Thoracic aorta (tissue), 2 donors: Measurements from ENCODE around the gene NOTCH1. TPM values are rescaled to one million over a fixed set of nuclear protein-coding genes. Genes with fewer than 3 reads are reported as not detected.

Experiments
- ATAC-seq: fragments of 150-250 bp; one replicate; pipeline ENCODE4 v1.8.0; 2017; ENCODE audit warnings: low read depth; ENCODE audit not compliant: insufficient number of reproducible peaks, low FRiP score
- DNase-seq: peaks from one replicate; pipeline ENCODE4 v3.0.0-alpha.2; 2020; ENCODE audit warnings: low spot score
- H3K27ac ChIP-seq, 2 donors: fragments of 200-600 bp; sonication (generic); 1 replicate in 1 of 2; 2 replicates in 1 of 2; pipeline ENCODE4 v1.5.1; 2016; ENCODE audit warnings: mild to moderate bottlenecking in 2 of 2, moderate library complexity in 2 of 2
- H3K27me3 ChIP-seq: fragments of 200-600 bp; sonication (generic); replicated peaks from 2 replicates; pipeline ENCODE4 v1.6.0; 2016; ENCODE audit warnings: mild to moderate bottlenecking; ENCODE audit not compliant: insufficient read depth
- H3K36me3 ChIP-seq: fragments of 200-600 bp; sonication (generic); one replicate; pipeline ENCODE4 v1.5.1; 2016
- H3K4me1 ChIP-seq, 2 donors: fragments of 200-600 bp; sonication (generic); 1 replicate in 1 of 2; 2 replicates in 1 of 2; pipeline versions ENCODE4 v1.5.1 to v1.6.0; 2016; ENCODE audit warnings: low read depth in 2 of 2, mild to moderate bottlenecking in 1 of 2; ENCODE audit not compliant: control insufficient read depth in 1 of 2
- H3K4me3 ChIP-seq: fragments of 200-600 bp; sonication (generic); 2 replicates; pipeline ENCODE4 v1.5.1; 2016; ENCODE audit warnings: mild to moderate bottlenecking
- H3K9me3 ChIP-seq: fragments of 200-600 bp; sonication (generic); 2 replicates; pipeline ENCODE4 v1.5.1; 2016
- CTCF ChIP-seq: fragments of 200-600 bp; sonication (generic); IDR thresholded peaks from one replicate; pipeline ENCODE4 v1.5.1; 2019; ENCODE audit warnings: antibody characterized with exemption
- total RNA-seq, 2 donors: library from RNA; depleted of rRNA; stranded (reverse); fragments of >200 nt; gene quantifications; one replicate each; pipeline versions ENCODE4 v1.1.0 to v1.2.3, GENCODE V29; 2016

The NOTCH1 gene
- total RNA-seq, 2 donors from 2014 or later: 40.9 to 48.1 TPM

GRCh38 chr9:136586391-136586953 lies 40.6 kb upstream of the NOTCH1 start:
- Histone ChIP-seq H3K4me1 (peaks cover 2 to 22% of the 10 kb centered on the region in 2 donors), H3K4me3 (no peak overlapping the region), H3K27ac (no peak overlapping the region), H3K9me3 (no peaks in the 10 kb centered on the region), H3K36me3 (no peaks in the 10 kb centered on the region), H3K27me3 (no peaks in the 10 kb centered on the region)
- no peak for TF ChIP-seq CTCF
- DNase-seq: no peak
- ATAC-seq: no peak

GRCh38 chr9:136585531-136586120 lies 39.8 kb upstream of the NOTCH1 start:
- no peaks in the 10 kb centered on the region for H3K36me3 ChIP-seq
- no peak overlapping the region for H3K27ac ChIP-seq
- H3K4me1 ChIP-seq: peaks cover 2 to 17% of the 10 kb centered on the region in 2 donors
- H3K4me3 ChIP-seq: no peak overlapping the region
- ATAC-seq (no peak), DNase-seq (no peak)
- no peaks in the 10 kb centered on the region for H3K9me3 ChIP-seq
- H3K27me3 ChIP-seq: no peaks in the 10 kb centered on the region
- TF ChIP-seq CTCF: no peak

- DNase-seq: no peak
- no peak for ATAC-seq
- H3K27ac ChIP-seq: no peak overlapping the region
- H3K4me1 ChIP-seq: peaks cover 2 to 16% of the 10 kb centered on the region in 2 donors
- no peak overlapping the region for H3K4me3 ChIP-seq
- no peaks in the 10 kb centered on the region for H3K36me3 ChIP-seq
- no peaks in the 10 kb centered on the region for H3K27me3 ChIP-seq
- H3K9me3 ChIP-seq: no peaks in the 10 kb centered on the region
- no peak for TF ChIP-seq CTCF
Observed at GRCh38 chr9:136584934-136585333, 39.1 kb upstream of the NOTCH1 start.

- Histone ChIP-seq H3K4me3 (no peak overlapping the region), H3K36me3 (no peaks in the 10 kb centered on the region), H3K27me3 (no peaks in the 10 kb centered on the region), H3K9me3 (no peaks in the 10 kb centered on the region), H3K27ac (no peak overlapping the region), H3K4me1 (peaks cover 2 to 16% of the 10 kb centered on the region in 2 donors)
- no peak for ATAC-seq
- DNase-seq: no peak
- TF ChIP-seq CTCF: no peak
Observed at GRCh38 chr9:136584401-136584932, 38.6 kb upstream of the NOTCH1 start.

GRCh38 chr9:136582977-136583735 lies 37.3 kb upstream of the NOTCH1 start:
- no peaks in the 10 kb centered on the region for H3K27me3 ChIP-seq
- no peak overlapping the region for H3K27ac ChIP-seq
- H3K9me3 ChIP-seq: no peaks in the 10 kb centered on the region
- H3K36me3 ChIP-seq: no peaks in the 10 kb centered on the region
- H3K4me1 ChIP-seq: peaks cover 2 to 16% of the 10 kb centered on the region in 2 donors
- ATAC-seq (no peak), DNase-seq (no peak)
- H3K4me3 ChIP-seq: no peak overlapping the region
- TF ChIP-seq CTCF: no peak
